Mesenchymal stem cell (in vitro differentiated cells and primary cell): ENCODE results near the gene RAB11FIP4.
A peak's percentile ranks its signal among the peaks of the same experiment; 100 is the strongest.

Source experiments
- DNase-seq: peaks from one replicate; pipeline ENCODE4 v3.0.0-alpha.2; 2013
- H2AFZ ChIP-seq: one replicate; pipeline ENCODE4 v1.6.1; 2013; ENCODE audit warnings: low read depth, mild to moderate bottlenecking, control low read depth, inconsistent platforms, low read length, moderate library complexity
- H2AK5ac ChIP-seq: 2 replicates; pipeline ENCODE4 v1.6.1; 2013; ENCODE audit warnings: low read length, moderate library complexity, mild to moderate bottlenecking, inconsistent platforms; ENCODE audit not compliant: severe bottlenecking
- H2BK120ac ChIP-seq: one replicate; pipeline ENCODE4 v1.6.1; 2013; ENCODE audit warnings: low read depth, mild to moderate bottlenecking, inconsistent platforms, low read length, moderate library complexity
- H2BK12ac ChIP-seq, 2 experiments: one replicate each; pipeline ENCODE4 v1.6.1; 2013; ENCODE audit warnings: inconsistent platforms in 2 of 2, low read length in 2 of 2, mild to moderate bottlenecking in 2 of 2, moderate library complexity in 2 of 2, control low read depth in 1 of 2
- H2BK15ac ChIP-seq: one replicate; pipeline ENCODE4 v1.6.1; 2013; ENCODE audit warnings: mild to moderate bottlenecking, low read depth, inconsistent platforms; ENCODE audit not compliant: poor library complexity, severe bottlenecking
- H2BK5ac ChIP-seq: 2 replicates; pipeline ENCODE4 v1.6.1; 2013; ENCODE audit warnings: low read depth, mild to moderate bottlenecking, low read length, control low read depth, inconsistent platforms; ENCODE audit not compliant: poor library complexity, severe bottlenecking
- H3K14ac ChIP-seq, 2 experiments: one replicate each; pipeline ENCODE4 v1.6.1; 2013; ENCODE audit warnings: inconsistent platforms in 2 of 2, low read length in 2 of 2, control low read depth in 1 of 2, mild to moderate bottlenecking in 1 of 2, moderate library complexity in 1 of 2
- H3K18ac ChIP-seq, 2 experiments: one replicate each; pipeline ENCODE4 v1.6.1; 2013; ENCODE audit warnings: inconsistent platforms in 2 of 2, low read length in 2 of 2, control low read depth in 1 of 2, low read depth in 1 of 2, mild to moderate bottlenecking in 1 of 2
- H3K23ac ChIP-seq, 2 experiments: one replicate each; pipeline ENCODE4 v1.6.1; 2013; ENCODE audit warnings: inconsistent platforms in 2 of 2, low read length in 2 of 2, mild to moderate bottlenecking in 2 of 2, moderate library complexity in 2 of 2, control low read depth in 1 of 2
- H3K27ac ChIP-seq: 2 replicates; pipeline ENCODE4 v1.5.1; 2013; ENCODE audit warnings: mild to moderate bottlenecking, moderate library complexity, low read length, control low read depth, inconsistent platforms; ENCODE audit not compliant: poor library complexity, severe bottlenecking
- H3K27me3 ChIP-seq, 2 experiments: 2 replicates each; pipeline versions ENCODE4 v1.6.1 to v1.7.0; 2013; ENCODE audit warnings: low read length in 2 of 2, mild to moderate bottlenecking in 2 of 2, moderate library complexity in 2 of 2, control low read depth in 1 of 2, inconsistent platforms in 1 of 2; ENCODE audit not compliant: control insufficient read depth in 1 of 2, insufficient read depth in 1 of 2
- H3K36me3 ChIP-seq, 2 experiments: 2 replicates each; pipeline versions ENCODE4 v1.6.1 to v1.7.0; 2013; ENCODE audit warnings: low read length in 2 of 2, control low read depth in 1 of 2, inconsistent platforms in 1 of 2, low read depth in 1 of 2, mild to moderate bottlenecking in 1 of 2; ENCODE audit not compliant: insufficient read depth in 2 of 2, control insufficient read depth in 1 of 2
- H3K4ac ChIP-seq, 2 experiments: one replicate each; pipeline ENCODE4 v1.6.1; 2013; ENCODE audit warnings: inconsistent platforms in 2 of 2, low read length in 2 of 2, mild to moderate bottlenecking in 2 of 2, moderate library complexity in 2 of 2, control low read depth in 1 of 2, low read depth in 1 of 2
- H3K4me1 ChIP-seq: 2 replicates; pipeline ENCODE4 v1.6.1; 2013; ENCODE audit warnings: low read depth, low read length, control low read depth; ENCODE audit not compliant: control insufficient read depth, insufficient read depth
- H3K4me2 ChIP-seq: 2 replicates; pipeline ENCODE4 v1.6.1; 2013; ENCODE audit warnings: low read length, mild to moderate bottlenecking, inconsistent platforms; ENCODE audit not compliant: poor library complexity, severe bottlenecking
- H3K4me3 ChIP-seq, 2 experiments: 2 replicates each; pipeline versions ENCODE4 v1.5.1 to v1.7.0; 2013; ENCODE audit warnings: low read length in 2 of 2, mild to moderate bottlenecking in 2 of 2, control low read depth in 1 of 2, low read depth in 1 of 2; ENCODE audit not compliant: insufficient read depth in 1 of 2
- H3K79me1 ChIP-seq: replicated peaks from 2 replicates; pipeline ENCODE4 v1.6.1; 2013; ENCODE audit warnings: mild to moderate bottlenecking, control low read depth, low read length, inconsistent platforms; ENCODE audit not compliant: poor library complexity, severe bottlenecking
- H3K9ac ChIP-seq: 2 replicates; pipeline ENCODE4 v1.7.0; 2013; ENCODE audit warnings: mild to moderate bottlenecking, low read length, moderate library complexity
- H3K9me3 ChIP-seq: 2 replicates; pipeline ENCODE4 v1.7.0; 2013; ENCODE audit warnings: mild to moderate bottlenecking, low read length; ENCODE audit not compliant: control insufficient read depth
- H4K8ac ChIP-seq: one replicate; pipeline ENCODE4 v1.6.1; 2013; ENCODE audit warnings: inconsistent platforms, mild to moderate bottlenecking, low read length, moderate library complexity
- H4K91ac ChIP-seq: one replicate; pipeline ENCODE4 v1.6.1; 2013; ENCODE audit warnings: mild to moderate bottlenecking, low read length, inconsistent platforms
- WGBS: methylation state at CpG from one replicate; pipeline ENCODE4 v1.1.7; 2013; ENCODE audit warnings: mixed read lengths; 5-methylcytosine and 5-hydroxymethylcytosine counted together

Gene RAB11FIP4

GRCh38 chr17:31546650-31547049, 155.2 kb downstream of the RAB11FIP4 start:
- Histone ChIP-seq H3K9me3 (no peaks in the 10 kb centered on the region), H3K27ac (no peak overlapping the region), H2BK15ac (no peak overlapping the region), H2BK5ac (no peak overlapping the region), H2AK5ac (no peak overlapping the region), H3K79me1 (no peaks in the 10 kb centered on the region), H2BK120ac (no peak overlapping the region), H3K36me3 (no peaks in the 10 kb centered on the region), H3K4me2 (no peak overlapping the region), H3K4me3 (no peak overlapping the region), H3K4ac (no peak overlapping the region), H2AFZ (no peak overlapping the region), H4K8ac (no peak overlapping the region), H3K27me3 (no peaks in the 10 kb centered on the region), H3K23ac (no peak overlapping the region), H3K14ac (no peak overlapping the region), H3K18ac (no peak overlapping the region), H2BK12ac (no peak overlapping the region), H4K91ac (no peak overlapping the region), H3K9ac (no peak overlapping the region), H3K4me1 (peaks cover 6% of the 10 kb centered on the region)
- DNase-seq, result no peak
- 98% methylated on average over 3 of the region's 4 CpGs for WGBS

DNA sequence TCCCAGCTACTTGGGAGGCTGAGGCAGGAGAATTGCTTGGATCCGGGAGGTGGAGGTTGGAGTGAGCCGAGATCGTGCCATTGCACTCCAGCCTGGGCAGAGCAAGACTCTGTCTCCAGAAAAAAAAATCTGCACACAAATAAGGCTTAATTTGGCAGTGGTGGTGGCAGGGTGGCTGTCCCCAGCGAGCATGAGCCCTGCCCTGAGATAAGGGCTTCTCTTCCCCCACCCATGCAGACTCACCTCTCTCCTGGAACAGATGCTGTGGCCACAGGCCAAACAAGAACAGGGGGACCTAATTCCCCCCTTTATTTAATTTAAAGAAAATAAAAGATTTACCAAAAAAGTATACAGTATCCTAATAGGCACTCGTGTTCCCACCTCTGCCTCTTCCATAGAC, 157.2 kb downstream of the RAB11FIP4 start:
- no peak overlapping the region for H2BK15ac ChIP-seq
- no peak overlapping the region for H2BK12ac ChIP-seq
- no peaks in the 10 kb centered on the region for H3K79me1 ChIP-seq
- H3K9ac ChIP-seq, result peak overlapping the region; percentile 93
- no peaks in the 10 kb centered on the region for H3K9me3 ChIP-seq
- H3K18ac ChIP-seq, result no peak overlapping the region
- H2AK5ac ChIP-seq, result no peak overlapping the region
- no peak overlapping the region for H4K91ac ChIP-seq
- no peaks in the 10 kb centered on the region for H3K27me3 ChIP-seq
- no peak overlapping the region for H2BK120ac ChIP-seq
- no peak overlapping the region for H3K14ac ChIP-seq
- peak overlapping the region in 1 of 2 experiments; percentile 97 for H3K4me3 ChIP-seq
- peak overlapping the region; percentile 44 for H3K4me2 ChIP-seq
- no peak overlapping the region for H3K27ac ChIP-seq
- H3K36me3 ChIP-seq, result no peaks in the 10 kb centered on the region
- WGBS, result 65% methylated on average over 5 of the region's 5 CpGs
- H3K4me1 ChIP-seq, result peaks cover 6% of the 10 kb centered on the region
- H2AFZ ChIP-seq, result no peak overlapping the region
- no peak overlapping the region for H4K8ac ChIP-seq
- DNase-seq, result no peak
- H2BK5ac ChIP-seq, result no peak overlapping the region
- H3K23ac ChIP-seq, result no peak overlapping the region
- no peak overlapping the region for H3K4ac ChIP-seq

DNA sequence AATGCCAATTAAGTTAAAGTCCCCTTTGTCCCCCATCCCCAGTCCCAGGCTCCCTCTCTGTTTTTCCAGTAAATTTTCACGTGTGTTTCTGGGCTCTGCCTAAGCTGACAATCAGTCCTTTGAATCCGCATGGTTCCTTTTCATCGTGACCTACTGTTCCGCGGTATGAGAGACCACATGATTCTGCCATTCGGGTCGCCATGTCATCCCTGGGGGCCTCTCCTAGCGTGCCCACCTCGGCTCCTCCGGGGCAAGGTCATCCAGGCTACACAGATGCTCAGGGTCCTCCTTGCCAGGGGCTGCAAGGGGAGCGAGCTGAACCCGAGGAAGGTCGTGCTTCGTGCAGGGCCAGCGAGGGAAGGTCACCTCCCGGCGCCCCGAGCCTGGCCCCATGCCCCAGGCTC, 157.6 kb downstream of the RAB11FIP4 start:
- Histone ChIP-seq H3K4me2 (peak overlapping the region; percentile 44), H3K14ac (peak overlapping the region in 1 of 2 experiments; percentile 46), H3K23ac (no peak overlapping the region), H3K36me3 (no peaks in the 10 kb centered on the region), H3K79me1 (no peaks in the 10 kb centered on the region), H3K4ac (peak overlapping the region; percentile 29 to 45), H3K9me3 (no peaks in the 10 kb centered on the region), H2BK120ac (peak overlapping the region; percentile 87), H2BK5ac (no peak overlapping the region), H3K9ac (peak overlapping the region; percentile 93), H3K4me3 (peak overlapping the region; percentile 87 to 97), H2AK5ac (no peak overlapping the region), H3K4me1 (peaks cover 6% of the 10 kb centered on the region), H3K18ac (peak overlapping the region; percentile 93 to 96), H2AFZ (peak overlapping the region; percentile 79), H4K91ac (peak overlapping the region; percentile 95), H2BK15ac (no peak overlapping the region), H3K27me3 (no peaks in the 10 kb centered on the region), H4K8ac (peak overlapping the region; percentile 74), H3K27ac (no peak overlapping the region), H2BK12ac (no peak overlapping the region)
- under 1% methylated on average over 18 of the region's 18 CpGs for WGBS
- DNase-seq, result peak; percentile 37

- WGBS, result under 1% methylated on average over 84 of the region's 105 CpGs
- Histone ChIP-seq H3K4me1 (peaks cover 6% of the 10 kb centered on the region), H3K23ac (peak overlapping the region in 1 of 2 experiments; percentile 14), H2BK12ac (peak overlapping the region in 1 of 2 experiments; percentile 7), H3K9ac (peak overlapping the region; percentile 93), H2AK5ac (no peak overlapping the region), H3K18ac (peak overlapping the region; percentile 93 to 96), H3K9me3 (no peaks in the 10 kb centered on the region), H2AFZ (peak overlapping the region; percentile 79), H3K4me3 (peak overlapping the region; percentile 87 to 97), H3K14ac (peak overlapping the region in 1 of 2 experiments; percentile 11), H2BK120ac (peak overlapping the region; percentile 87), H4K91ac (peak overlapping the region; percentile 95), H3K27ac (no peak overlapping the region), H3K79me1 (no peaks in the 10 kb centered on the region), H3K27me3 (no peaks in the 10 kb centered on the region), H3K36me3 (no peaks in the 10 kb centered on the region), H2BK15ac (peak overlapping the region; percentile 95), H2BK5ac (no peak overlapping the region), H4K8ac (peak overlapping the region; percentile 74), H3K4me2 (peak overlapping the region; percentile 61), H3K4ac (peak overlapping the region; percentile 61 to 81)
- peak; percentile 91 for DNase-seq
Observed at GRCh38 chr17:31549525-31550388, 158.3 kb downstream of the RAB11FIP4 start.
